Stimulated activated CD8-positive, alpha-beta memory T cell treated with anti-CD3 and anti-CD28 coated beads, Interleukin-15, amount 100 ng/mL, for 24 hours (primary cell): Measurements from ENCODE around the gene HERC3.

ENCODE experiments used
- DNase-seq: peaks from one replicate; pipeline ENCODE4 v3.0.0-alpha.2; 2020; ENCODE audit warnings: low read depth

The HERC3 gene

DNA sequence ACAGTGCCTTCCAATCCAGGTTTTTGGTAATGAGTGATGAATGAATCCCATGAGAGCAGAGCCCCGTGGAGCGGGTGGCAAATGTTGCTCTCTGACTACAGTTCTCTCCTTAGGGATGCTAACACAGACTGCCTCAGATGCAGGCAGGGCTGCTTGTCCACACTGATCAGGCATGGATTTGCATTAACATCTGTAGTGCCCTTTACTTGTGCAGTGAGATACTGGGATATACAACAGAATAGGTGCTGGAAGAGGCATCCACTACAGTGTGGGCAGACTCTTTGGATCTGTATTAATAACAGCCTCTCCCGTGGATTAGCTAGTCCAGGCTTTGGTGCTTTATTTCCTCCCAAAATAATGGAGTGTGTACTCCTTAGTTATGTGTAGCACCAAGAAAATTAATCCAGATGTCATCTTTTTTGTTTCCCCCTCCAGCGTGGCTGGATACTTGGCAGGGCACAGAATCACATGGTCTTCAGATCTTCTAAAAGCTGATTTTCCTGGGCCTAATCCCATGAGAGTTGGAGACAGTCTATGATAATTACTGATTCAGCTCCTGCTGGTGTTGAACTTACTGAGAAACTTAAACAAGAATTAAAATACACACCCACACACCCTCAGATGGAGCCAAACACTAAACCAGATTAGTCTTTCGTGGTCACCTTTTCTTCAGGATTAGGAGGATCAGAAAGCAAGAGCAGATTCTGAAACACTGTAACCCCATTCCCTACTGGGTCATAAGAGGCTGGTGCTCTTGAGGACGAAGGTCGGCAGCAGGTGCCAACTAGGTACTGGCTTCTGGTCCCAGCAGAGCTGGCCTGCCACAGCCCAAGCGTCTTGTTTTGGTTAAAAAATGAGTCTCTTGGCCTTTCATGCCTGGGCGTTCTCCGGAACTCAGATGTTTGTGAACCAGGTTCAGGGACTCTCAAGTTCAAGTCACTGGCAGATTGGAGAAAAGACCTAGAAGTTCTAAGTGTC, 128.5 kb downstream of the HERC3 start:
- no peak for DNase-seq

DNA sequence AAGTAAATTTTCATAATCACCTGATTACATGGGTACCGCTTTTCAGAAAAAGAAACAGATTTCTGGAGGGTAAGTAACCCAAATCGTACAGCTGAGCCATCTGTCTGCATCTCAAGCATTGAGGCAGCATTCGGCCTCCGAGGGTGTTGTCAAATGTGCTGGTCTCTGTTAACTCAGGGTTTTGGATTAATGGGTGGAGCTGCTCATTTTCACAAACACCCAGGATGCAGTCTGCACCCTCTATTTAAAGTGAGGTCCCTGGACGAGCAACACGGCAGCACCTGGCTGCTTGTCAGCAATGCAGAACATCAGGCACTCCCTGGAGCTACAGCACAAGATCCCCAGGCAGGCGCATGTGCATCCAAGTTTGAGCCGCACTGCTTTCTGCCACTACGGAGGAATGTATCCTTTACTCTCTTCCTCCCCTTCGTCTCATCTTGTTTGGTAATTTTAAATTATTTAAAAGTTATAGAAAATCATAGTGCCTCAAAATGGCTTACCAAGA, 130.0 kb downstream of the HERC3 start:
- DNase-seq, result no peak

GRCh38 chr4:88722828-88723227, 130.5 kb downstream of the HERC3 start:
- DNase-seq, result no peak

DNA sequence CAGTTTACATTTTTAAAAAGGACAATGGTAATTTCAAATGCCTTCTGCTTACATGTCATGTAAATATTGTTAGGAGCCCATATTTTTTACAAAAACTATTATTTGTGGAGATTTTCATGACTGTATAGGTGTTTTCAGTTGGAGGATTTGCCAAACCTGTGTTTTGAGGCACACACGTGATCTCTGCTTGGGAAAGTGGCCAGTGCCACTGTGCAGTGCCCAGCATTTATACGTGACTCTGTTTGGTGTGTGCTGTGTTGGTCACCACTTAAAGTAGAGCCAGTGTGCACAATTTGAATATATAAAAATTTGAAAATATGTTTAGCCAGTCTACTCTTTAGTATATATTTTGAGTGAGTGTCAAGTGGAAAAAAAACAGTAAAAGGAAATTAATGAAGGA, 132.1 kb downstream of the HERC3 start:
- no peak for DNase-seq

GRCh38 chr4:88725143-88725542, 132.9 kb downstream of the HERC3 start:
- no peak for DNase-seq

- DNase-seq, result no peak
These were observed 133.7 kb downstream of the HERC3 start for GRCh38 chr4:88725986-88726385.

- DNase-seq, result no peak
These were observed 135.9 kb downstream of the HERC3 start for GRCh38 chr4:88728146-88728545.

DNA sequence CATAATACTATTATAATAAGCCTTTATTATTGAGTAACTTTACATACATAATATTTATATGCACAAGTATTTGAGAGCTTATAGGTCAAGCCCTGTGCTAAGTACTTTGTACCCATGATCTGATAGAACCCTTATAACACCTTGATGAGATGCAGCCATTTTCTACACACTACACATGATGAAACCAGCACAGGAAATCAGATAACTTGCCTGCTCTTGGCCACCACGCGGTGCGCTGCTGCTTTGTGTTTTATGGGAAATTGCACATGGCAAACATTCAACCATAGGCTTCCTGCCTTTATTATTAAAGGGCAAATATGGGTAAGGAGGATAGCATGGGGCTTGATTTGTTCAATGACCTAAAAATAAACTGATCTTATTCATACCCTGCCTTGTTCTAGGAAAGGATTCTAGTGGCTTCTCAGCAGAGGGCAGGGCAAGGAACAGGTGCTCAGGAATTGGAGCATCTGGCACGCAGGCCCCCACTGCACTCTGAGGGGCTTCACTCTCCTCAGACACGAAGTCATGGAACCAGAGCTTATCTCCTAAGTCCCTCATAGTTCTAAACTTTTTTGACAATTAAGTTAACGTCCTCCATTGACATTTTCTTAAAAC, 137.0 kb downstream of the HERC3 start:
- no peak for DNase-seq

DNA sequence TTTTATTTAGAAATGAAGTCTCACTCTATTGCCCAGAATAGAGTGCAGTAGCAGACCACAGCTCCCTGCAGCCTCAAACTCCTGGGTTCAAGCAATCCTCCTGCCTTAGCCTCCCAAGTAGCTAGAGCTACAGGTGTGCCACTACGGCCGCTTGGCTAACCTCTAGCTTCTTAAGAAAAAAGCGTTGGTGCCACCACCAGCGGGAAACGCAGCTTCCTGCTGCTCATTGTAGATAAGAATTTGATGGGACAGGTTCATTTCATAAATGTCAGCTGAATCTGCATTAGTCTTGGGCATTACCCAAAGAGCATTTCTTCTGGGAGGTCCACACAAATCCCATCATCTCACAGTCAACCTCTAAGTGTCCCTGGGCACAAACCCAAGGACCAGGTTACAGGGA, 138.5 kb downstream of the HERC3 start:
- DNase-seq, result no peak

DNA sequence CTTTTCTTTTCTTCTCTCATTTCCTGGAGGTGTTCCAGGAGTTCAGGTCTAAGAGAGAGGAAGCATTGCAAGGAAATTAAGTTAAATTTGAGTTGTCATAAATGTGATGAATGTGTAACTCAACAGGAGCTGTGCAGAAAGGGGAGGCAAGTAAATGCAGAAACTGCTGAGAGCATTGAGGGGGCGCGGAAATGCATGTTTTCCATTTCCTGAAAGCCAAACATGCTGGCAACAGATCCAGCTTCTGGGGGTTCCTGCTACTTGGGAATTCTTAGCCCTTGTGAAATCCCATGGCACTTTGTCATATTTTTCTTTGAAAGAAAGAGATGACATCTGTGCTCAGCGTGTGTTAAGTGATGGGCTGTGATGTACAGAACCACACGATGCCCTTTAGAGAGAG, 139.1 kb downstream of the HERC3 start:
- DNase-seq, result no peak

DNA sequence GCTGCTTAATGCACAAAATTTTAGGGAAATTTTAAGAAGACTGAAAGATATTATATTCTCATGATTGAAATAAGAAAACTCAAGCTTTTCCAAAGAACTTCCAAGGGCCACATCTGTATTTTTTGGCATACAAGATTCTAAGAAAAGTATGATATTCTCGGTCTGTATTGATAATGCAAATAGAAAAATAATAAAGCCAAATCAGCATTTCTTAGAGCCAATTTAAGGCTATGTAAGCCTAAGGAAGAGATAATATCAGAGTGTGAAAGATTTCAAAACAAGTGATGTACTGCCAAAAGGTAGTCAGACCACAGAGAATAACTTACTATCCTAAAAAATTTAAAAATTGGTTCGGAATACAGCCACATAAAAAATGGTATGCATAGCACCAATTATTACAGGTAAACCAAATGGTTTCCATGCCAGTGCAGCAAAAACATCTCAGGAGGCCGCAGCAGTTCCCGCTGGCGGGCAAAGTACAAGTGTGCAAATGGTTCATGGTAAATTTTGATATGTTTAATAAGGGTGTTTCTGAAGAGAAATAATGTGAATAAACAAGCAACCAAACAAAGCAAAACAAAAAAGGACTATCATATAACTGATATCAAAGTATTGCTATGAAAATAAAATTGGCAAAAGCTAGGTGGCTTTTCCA, 140.6 kb downstream of the HERC3 start:
- DNase-seq, result no peak

- DNase-seq, result no peak
These were observed 142.2 kb downstream of the HERC3 start for GRCh38 chr4:88734403-88734949.

GRCh38 chr4:88735564-88735963, 143.3 kb downstream of the HERC3 start:
- no peak for DNase-seq

DNA sequence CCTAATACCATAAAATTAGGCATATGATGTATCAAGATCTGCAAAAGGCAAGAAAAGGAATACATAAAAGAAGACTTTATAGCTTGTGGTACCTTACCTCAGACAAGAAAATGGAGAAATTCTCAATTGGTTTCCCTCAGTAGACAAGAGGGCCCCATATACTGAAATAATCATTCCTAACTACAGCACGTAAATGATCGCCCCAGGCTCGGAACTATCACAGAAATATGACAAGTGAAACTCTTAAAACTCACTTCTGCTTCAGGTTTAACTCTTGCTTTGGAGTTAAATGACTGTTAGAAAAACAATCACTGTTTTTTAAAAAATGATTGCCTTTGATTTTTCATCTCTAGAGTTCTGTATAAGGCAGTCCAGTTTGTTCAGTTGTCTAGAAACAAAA, 144.0 kb downstream of the HERC3 start:
- DNase-seq, result no peak

GRCh38 chr4:88737307-88737941, 145.1 kb downstream of the HERC3 start:
- no peak for DNase-seq

GRCh38 chr4:88738180-88738579, 145.9 kb downstream of the HERC3 start:
- no peak for DNase-seq

DNA sequence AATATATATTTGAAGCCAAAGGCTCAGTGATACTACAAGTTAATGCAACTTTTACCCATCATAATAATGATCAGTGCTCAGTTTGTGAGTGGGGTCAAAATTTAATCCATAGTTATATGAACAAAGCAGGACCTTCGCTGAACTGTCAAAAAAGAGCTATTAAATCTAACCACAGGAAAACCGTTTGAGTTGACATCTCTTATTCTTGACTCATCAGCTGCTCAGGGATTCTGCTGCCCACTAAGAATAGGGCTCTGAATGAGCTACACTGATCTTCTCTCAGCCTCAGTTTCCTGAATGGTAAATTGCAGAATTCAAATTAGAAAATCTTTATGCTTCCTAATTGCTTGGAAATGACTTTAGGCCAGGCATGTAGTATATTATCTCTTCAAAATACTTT, 150.3 kb downstream of the HERC3 start:
- no peak for DNase-seq

GRCh38 chr4:88743696-88744095, 151.4 kb downstream of the HERC3 start:
- no peak for DNase-seq

GRCh38 chr4:88744609-88745008, 152.3 kb downstream of the HERC3 start:
- no peak for DNase-seq

DNA sequence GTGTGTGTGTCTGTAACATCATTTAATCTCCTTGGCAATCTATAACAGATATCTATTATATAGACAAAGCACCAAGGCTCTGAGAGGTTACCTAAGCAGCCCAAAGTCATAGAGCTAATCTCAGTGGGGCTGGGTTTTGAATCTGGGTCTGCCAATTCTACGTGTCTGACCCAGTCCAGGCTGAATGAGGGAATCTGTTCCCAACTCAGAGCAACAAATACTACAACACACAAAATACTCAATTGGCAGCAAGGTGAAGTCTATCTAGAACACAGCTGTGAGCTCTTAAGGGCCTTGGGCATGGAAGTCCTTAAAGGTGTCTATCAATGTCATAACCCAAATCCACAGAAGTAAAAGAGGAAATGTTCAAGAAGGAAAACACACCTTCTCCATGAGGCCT, 152.9 kb downstream of the HERC3 start:
- no peak for DNase-seq

DNA sequence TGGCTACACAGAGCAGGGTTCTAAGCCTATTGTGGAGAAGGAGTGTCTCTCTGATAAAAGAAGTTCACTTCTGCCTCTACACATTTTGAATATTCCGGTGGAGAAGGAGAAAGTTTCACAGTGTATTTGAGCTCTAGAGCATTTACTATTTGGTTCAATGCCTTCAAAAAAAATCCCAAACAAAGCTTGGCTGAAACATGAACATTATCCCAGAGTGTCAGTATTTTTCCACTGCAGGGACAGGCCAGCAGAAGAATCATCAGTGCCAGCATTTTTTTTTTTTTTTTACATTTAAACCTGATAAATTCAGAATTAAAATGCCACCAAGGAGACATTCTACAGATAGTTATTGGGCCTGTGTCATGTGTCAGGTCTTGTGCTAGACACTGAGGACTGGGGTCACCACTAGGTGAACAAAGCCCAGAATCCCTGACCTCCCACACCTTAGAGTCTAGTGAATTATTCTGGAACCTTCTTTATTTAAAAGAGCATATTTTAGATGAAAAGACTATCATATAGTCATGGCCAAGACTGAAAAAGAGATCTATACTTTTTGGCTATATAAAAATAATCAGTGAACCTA, 153.4 kb downstream of the HERC3 start:
- DNase-seq, result no peak

DNA sequence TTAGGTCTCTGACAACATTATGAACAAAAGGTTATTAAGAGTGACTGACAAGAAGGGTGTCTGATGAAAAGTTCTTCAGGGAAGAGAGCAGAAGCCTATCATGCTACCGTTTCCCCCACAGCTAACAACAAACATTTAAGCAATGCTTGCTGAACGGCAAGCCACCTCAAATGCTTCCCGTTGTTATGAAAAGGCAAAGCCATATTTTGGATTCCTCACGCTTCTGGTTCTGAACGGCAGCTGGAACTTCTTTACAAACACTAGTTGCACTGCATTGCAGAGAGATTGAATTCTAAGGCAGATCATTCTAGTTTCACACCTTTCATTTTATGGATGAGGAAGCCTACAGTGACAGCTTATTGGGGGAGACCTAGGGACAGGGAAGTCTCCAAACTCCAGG, 153.9 kb downstream of the HERC3 start:
- DNase-seq, result no peak
